HepG2 (cell line): ENCODE results near the gene MEGF11. TPM values are rescaled to one million over a fixed set of nuclear protein-coding genes. Genes with fewer than 3 reads are reported as not detected.
A peak's percentile ranks its signal among the peaks of the same experiment; 100 is the strongest.

Experiments used
- ATAC-seq: fragments of 200-7000 bp; cut with Tn5 transposase; 3 replicates; pipeline ENCODE4 v1.9.1; 2020; ENCODE audit warnings: mild to moderate bottlenecking, moderate library complexity
- BruUV-seq: library from RNA; stranded (reverse); fragments of 400-500 nt; replicated peaks from 2 replicates; lab custom pipeline; 2021; lab: Mats Ljungman, UMichigan
- CTCF ChIA-PET: fragments of 300-600 bp; formaldehyde crosslinking; extraction: SDS; loops from one replicate; lab custom pipeline; 2021; ENCODE audit warnings: low total read pairs, inconsistent platforms, low intra/inter-chr PET ratio; lab: Yijun Ruan, JAX
- POLR2A ChIA-PET: fragments of 350-600 bp; sonication (Branson Sonifier 250); formaldehyde crosslinking; loops from one replicate; lab custom pipeline; 2020; ENCODE audit warnings: antibody characterized with exemption, inconsistent platforms; lab: Yijun Ruan, JAX
- DNase-seq: peaks from one replicate; pipeline ENCODE4 v3.0.0-alpha.2; 2015; ENCODE audit warnings: low spot score
- FAIRE-seq: peaks from 3 replicates; lab custom pipeline; 2011; peaks lifted over from hg19 to GRCh38; lab: Jason Lieb, UNC
- H2AFZ ChIP-seq: one replicate; pipeline ENCODE4 v1.6.1; 2011; ENCODE audit warnings: low read length, inconsistent platforms
- H3K27ac ChIP-seq: fragments of 300-600 bp; 3 replicates; pipeline ENCODE4 v1.8.0; 2011; ENCODE audit warnings: mixed run types, mild to moderate bottlenecking, mixed read lengths, low read length, inconsistent platforms; ENCODE audit not compliant: insufficient read depth; ENCODE audit errors: extremely low read length
- H3K27me3 ChIP-seq, 2 experiments: fragments of 200-600 bp in 1 of 2; 2 replicates in 1 of 2; 3 replicates in 1 of 2; pipeline versions ENCODE4 v1.6.0 to v1.8.0; 2011; ENCODE audit warnings: low read length in 2 of 2, mild to moderate bottlenecking in 2 of 2, moderate library complexity in 2 of 2, inconsistent platforms in 1 of 2; ENCODE audit not compliant: insufficient read depth in 2 of 2, control insufficient read depth in 1 of 2
- H3K36me3 ChIP-seq, 2 experiments: fragments of 200-600 bp in 1 of 2; replicated peaks in 1 of 2; 2 replicates in 1 of 2; 3 replicates in 1 of 2; pipeline versions ENCODE4 v1.5.1 to v1.8.0; 2011; ENCODE audit warnings: low read length in 2 of 2, inconsistent platforms in 1 of 2; ENCODE audit not compliant: insufficient read depth in 2 of 2, control insufficient read depth in 1 of 2
- H3K4me1 ChIP-seq: 2 replicates; pipeline ENCODE4 v1.5.1; 2012; ENCODE audit warnings: low read length, inconsistent platforms; ENCODE audit not compliant: insufficient read depth
- H3K4me2 ChIP-seq: 2 replicates; pipeline ENCODE4 v1.6.0; 2011; ENCODE audit warnings: low read depth, low read length, inconsistent platforms
- H3K4me3 ChIP-seq, 3 experiments: fragments of 200-600 bp in 1 of 3; sonication (generic), shearing (Covaris generic) in 1 of 3; replicated peaks in 1 of 3; 2 replicates each; pipeline ENCODE4 v1.5.1; 2011 to 2016; ENCODE audit warnings: low read length in 3 of 3, inconsistent platforms in 2 of 3, low read depth in 2 of 3, mild to moderate bottlenecking in 2 of 3, control low read depth in 1 of 3, mixed read lengths in 1 of 3; ENCODE audit not compliant: insufficient read depth in 1 of 3
- H3K79me2 ChIP-seq: one replicate; pipeline ENCODE4 v1.6.1; 2011; ENCODE audit warnings: low read length, inconsistent platforms; ENCODE audit not compliant: insufficient read depth
- H3K9ac ChIP-seq: 2 replicates; pipeline ENCODE4 v1.6.0; 2011; ENCODE audit warnings: mild to moderate bottlenecking, low read depth, low read length, inconsistent platforms; ENCODE audit not compliant: insufficient read depth
- H3K9me3 ChIP-seq: 2 replicates; pipeline ENCODE4 v1.5.1; 2012; ENCODE audit warnings: mild to moderate bottlenecking, low read length
- H4K20me1 ChIP-seq: 2 replicates; pipeline ENCODE4 v1.6.0; 2011; ENCODE audit warnings: inconsistent platforms, mild to moderate bottlenecking, low read length, moderate library complexity; ENCODE audit not compliant: insufficient read depth
- AGO1 ChIP-seq: fragments of 200-400 bp; formaldehyde crosslinking; IDR thresholded peaks from 2 replicates; pipeline ENCODE4 v1.6.1; 2017; ENCODE audit warnings: mild to moderate bottlenecking, low read depth, low read length, moderate library complexity; ENCODE audit not compliant: poor library complexity, severe bottlenecking
- NBN ChIP-seq: fragments of 450-650 bp; conservative IDR thresholded peaks from 2 replicates; pipeline ENCODE4 v1.6.1; 2017
- REPIN1 ChIP-seq: sonication (generic); formaldehyde crosslinking; IDR thresholded peaks from 2 replicates; pipeline ENCODE4 v1.8.0; 2022; ENCODE audit warnings: missing genetic modification reagents, low read depth, mild to moderate bottlenecking, borderline replicate concordance
- TGIF2 ChIP-seq: IDR thresholded peaks from 2 replicates; pipeline ENCODE4 v1.6.1; 2016; ENCODE audit warnings: control low read depth, missing compliant biosample characterization
- USF2 ChIP-seq, 2 experiments: sonication (generic) in 1 of 2; formaldehyde crosslinking in 1 of 2; IDR thresholded peaks; 2 replicates each; pipeline versions ENCODE4 v1.5.1 to v1.6.1; 2011 to 2020; ENCODE audit warnings: borderline replicate concordance in 1 of 2, low read depth in 1 of 2, low read length in 1 of 2, mild to moderate bottlenecking in 1 of 2, missing genetic modification reagents in 1 of 2, moderate library complexity in 1 of 2
- YY1 ChIP-seq: IDR thresholded peaks from 2 replicates; pipeline ENCODE4 v1.6.1; 2011; ENCODE audit warnings: low read length, low read depth, moderate library complexity, mild to moderate bottlenecking; ENCODE audit not compliant: insufficient read depth, insufficient replicate concordance
- ZNF251 ChIP-seq: sonication (generic); formaldehyde crosslinking; IDR thresholded peaks from 2 replicates; pipeline ENCODE4 v1.9.0; 2021; ENCODE audit warnings: mild to moderate bottlenecking, missing genetic modification reagents
- ZNF775 ChIP-seq: sonication (generic); formaldehyde crosslinking; IDR thresholded peaks from 2 replicates; pipeline ENCODE4 v1.4.0; 2020; ENCODE audit warnings: missing genetic modification reagents, mild to moderate bottlenecking, moderate library complexity, borderline replicate concordance
- WGBS: methylation state at CpG from one replicate; pipeline ENCODE4 v1.1.6; 2017; ENCODE audit warnings: low lambda C conversion rate; 5-methylcytosine and 5-hydroxymethylcytosine counted together
- in situ Hi-C: cut with HindIII; loops from 2 replicates; pipeline ENCODE4 v1.10.0; 2017; ENCODE audit warnings: low pct_unique_long_range_greater_than_20kb; ENCODE audit not compliant: extremely low pct_ligation_motif_present
- intact Hi-C: fragments of 100-400 bp; cut with micrococcal nuclease; formaldehyde crosslinking; loops from one replicate; pipeline ENCODE4 v1.10.0; 2022; ENCODE audit not compliant: unreplicated experiment
- polyA plus RNA-seq, 8 experiments: library from polyadenylated mRNA; depleted of rRNA in 3 of 8; stranded (reverse) in 7 of 8; unstranded in 1 of 8; fragments of >200 nt; fragmentation: Illumina TruSeq in 4 of 8; extraction: Trizol in 4 of 8; gene quantifications; 2 replicates each; pipeline versions ENCODE4 v1.2.1 to v1.2.3, GENCODE V29; 2011 to 2016; ENCODE audit warnings: low read depth in 4 of 8, missing spikeins in 1 of 8, mixed read lengths in 1 of 8; ENCODE audit not compliant: insufficient read depth in 1 of 8
- total RNA-seq, 5 experiments: library from RNA; depleted of rRNA; stranded (reverse); fragments of >200 nt; fragmentation: Illumina TruSeq; extraction: Trizol; gene quantifications; 2 replicates each; pipeline ENCODE4 v1.2.3, GENCODE V29; 2016; ENCODE audit warnings: low read depth in 1 of 5
- TF ChIP-seq, protein P1 (sequence below): IDR thresholded peaks from 2 replicates; pipeline ENCODE4 v1.6.1; 2016
- TF ChIP-seq, protein P2 (sequence below): sonication (generic); formaldehyde crosslinking; IDR thresholded peaks from 2 replicates; pipeline ENCODE4 v1.8.1; 2022; ENCODE audit warnings: low read depth, mild to moderate bottlenecking, missing genetic modification reagents

The MEGF11 gene
- total and polyA plus RNA-seq, 2 of the 13 experiments (the other 11 are each of a cell fraction or from before 2014, with no cell fraction given) = not detected

DNA sequence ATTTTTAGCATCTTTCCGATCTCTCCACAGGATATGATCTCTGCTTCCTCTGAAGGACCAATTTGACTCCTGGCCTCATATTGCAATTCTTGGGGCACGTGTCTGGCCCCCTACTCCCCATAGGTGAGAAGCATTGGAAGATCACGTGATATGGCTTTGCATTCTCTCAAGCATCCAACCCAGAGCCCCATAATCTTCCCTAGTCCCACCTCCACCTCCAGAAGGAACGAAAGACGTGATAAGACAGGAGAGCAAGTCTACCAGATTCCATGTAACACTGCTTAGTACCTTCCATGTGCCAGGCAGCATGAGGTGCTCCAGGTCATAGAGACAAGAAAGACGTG is 176.3 kb downstream of the MEGF11 start (continued):
- TF ChIP-seq USF2 (IDR thresholded peaks at IDR 0.05; ENCODE audit: low read depth, low read length) = peak; percentile 53; the same call in 1 of the 2 replicates
- no peak for TF ChIP-seq USF2 (CRISPR knock-in tag; IDR thresholded peaks at IDR 0.05; ENCODE audit: borderline replicate concordance)
- no peak for TF ChIP-seq ZNF251 (CRISPR knock-in tag)

DNA sequence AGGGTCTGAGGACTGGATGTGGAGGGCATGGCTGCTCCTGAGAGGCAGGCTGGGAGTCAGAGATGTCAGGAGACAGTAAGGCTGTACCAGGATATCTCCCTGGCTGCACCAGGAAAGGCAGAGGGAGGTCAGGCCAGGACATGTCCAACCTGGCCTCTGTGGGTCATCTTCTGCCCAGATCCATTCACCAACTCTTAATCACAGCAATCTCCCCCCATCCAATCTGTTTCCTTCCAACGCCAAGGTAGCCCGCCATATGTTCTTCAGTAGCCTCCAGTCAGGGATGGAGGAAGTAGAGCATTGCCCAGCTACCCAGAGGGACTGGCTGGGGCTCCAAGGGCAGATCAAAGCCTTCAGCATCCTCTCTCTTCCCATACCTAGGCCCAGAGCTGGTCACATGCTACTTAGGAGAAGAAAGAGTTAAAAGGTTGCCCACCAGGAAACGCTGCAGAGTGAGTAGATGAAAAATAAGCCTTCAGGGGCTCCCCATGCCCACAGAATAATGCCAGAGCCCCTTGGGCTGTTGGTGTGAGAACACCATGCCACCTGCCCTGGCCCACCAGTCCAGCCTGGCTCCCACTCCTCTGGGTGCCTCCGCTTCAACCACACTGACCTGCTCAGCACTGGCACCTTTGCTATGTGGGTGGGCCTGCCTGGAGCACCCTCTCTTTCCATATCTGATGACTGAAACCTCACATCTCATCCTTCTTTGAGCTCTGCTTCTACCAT is 176.8 kb downstream of the MEGF11 start:
- no peaks in the 10 kb centered on the region for H3K79me2 ChIP-seq
- H3K27ac ChIP-seq = no peak overlapping the region
- no peak overlapping the region for H3K9ac ChIP-seq
- no peak overlapping the region for H3K4me2 ChIP-seq
- no peaks in the 10 kb centered on the region for H3K36me3 ChIP-seq
- peaks cover 0 to 35% of the 10 kb centered on the region in 2 experiments; a peak in 4 of 5 replicates for H3K27me3 ChIP-seq
- TF ChIP-seq TGIF2 (no peak), YY1 (no peak), AGO1 (no peak), ZNF775 (no peak), NBN (no peak), REPIN1 (no peak)
- TF ChIP-seq, protein P1, sequence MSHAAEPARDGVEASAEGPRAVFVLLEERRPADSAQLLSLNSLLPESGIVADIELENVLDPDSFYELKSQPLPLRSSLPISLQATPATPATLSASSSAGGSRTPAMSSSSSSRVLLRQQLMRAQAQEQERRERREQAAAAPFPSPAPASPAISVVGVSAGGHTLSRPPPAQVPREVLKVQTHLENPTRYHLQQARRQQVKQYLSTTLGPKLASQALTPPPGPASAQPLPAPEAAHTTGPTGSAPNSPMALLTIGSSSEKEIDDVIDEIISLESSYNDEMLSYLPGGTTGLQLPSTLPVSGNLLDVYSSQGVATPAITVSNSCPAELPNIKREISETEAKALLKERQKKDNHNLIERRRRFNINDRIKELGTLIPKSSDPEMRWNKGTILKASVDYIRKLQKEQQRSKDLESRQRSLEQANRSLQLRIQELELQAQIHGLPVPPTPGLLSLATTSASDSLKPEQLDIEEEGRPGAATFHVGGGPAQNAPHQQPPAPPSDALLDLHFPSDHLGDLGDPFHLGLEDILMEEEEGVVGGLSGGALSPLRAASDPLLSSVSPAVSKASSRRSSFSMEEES (CRISPR knock-in tag) = no peak
- TF ChIP-seq, protein P2, sequence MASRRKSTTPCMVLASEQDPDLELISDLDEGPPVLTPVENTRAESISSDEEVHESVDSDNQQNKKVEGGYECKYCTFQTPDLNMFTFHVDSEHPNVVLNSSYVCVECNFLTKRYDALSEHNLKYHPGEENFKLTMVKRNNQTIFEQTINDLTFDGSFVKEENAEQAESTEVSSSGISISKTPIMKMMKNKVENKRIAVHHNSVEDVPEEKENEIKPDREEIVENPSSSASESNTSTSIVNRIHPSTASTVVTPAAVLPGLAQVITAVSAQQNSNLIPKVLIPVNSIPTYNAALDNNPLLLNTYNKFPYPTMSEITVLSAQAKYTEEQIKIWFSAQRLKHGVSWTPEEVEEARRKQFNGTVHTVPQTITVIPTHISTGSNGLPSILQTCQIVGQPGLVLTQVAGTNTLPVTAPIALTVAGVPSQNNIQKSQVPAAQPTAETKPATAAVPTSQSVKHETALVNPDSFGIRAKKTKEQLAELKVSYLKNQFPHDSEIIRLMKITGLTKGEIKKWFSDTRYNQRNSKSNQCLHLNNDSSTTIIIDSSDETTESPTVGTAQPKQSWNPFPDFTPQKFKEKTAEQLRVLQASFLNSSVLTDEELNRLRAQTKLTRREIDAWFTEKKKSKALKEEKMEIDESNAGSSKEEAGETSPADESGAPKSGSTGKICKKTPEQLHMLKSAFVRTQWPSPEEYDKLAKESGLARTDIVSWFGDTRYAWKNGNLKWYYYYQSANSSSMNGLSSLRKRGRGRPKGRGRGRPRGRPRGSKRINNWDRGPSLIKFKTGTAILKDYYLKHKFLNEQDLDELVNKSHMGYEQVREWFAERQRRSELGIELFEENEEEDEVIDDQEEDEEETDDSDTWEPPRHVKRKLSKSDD (CRISPR knock-in tag) = no peak
- TF ChIP-seq, all 625 proteins: peak for 0
- in situ Hi-C loops = no loop called here
- intact Hi-C loops = no loop called here
- BruUV-seq = no TSS peak
- Histone ChIP-seq H3K4me1 (peaks cover 14% of the 10 kb centered on the region), H3K4me3 (no peak overlapping the region), H3K9me3 (no peaks in the 10 kb centered on the region), H4K20me1 (no peaks in the 10 kb centered on the region), H2AFZ (no peak overlapping the region)
- no peak for DNase-seq
- POLR2A ChIA-PET = no interaction called here
- no peak for FAIRE-seq
- CTCF ChIA-PET = no interaction called here
- no peak for ATAC-seq
- WGBS = 14% methylated on average over 4 of the region's 4 CpGs
